Eye (tissue), 1 donor: Measurements from ENCODE around the gene CASS4.
"Not testable (repeated sequence)": the region's sequence is repeated elsewhere in the genome, so short reads cannot be mapped to it uniquely, and the experiment has no call there.

Experiments
- DNase-seq: peaks from one replicate; pipeline ENCODE4 v3.0.0-alpha.2; 2015

CASS4 gene

GRCh38 chr20:56411759-56412472 is at the start of gene CASS4:
Gene CASS4 (plus strand): TSS chr20:56412260. CDS start chr20:56412459, 199 bp downstream.
- no peak for DNase-seq

- DNase-seq, result no peak
Observed at GRCh38 chr20:56362833-56363413, 49.1 kb upstream of the CASS4 start.

- no peak for DNase-seq
Observed at GRCh38 chr20:56363491-56363890, 48.6 kb upstream of the CASS4 start.

- no peak for DNase-seq
Observed at GRCh38 chr20:56368351-56369134, 43.5 kb upstream of the CASS4 start.

- DNase-seq, result no peak
Observed at GRCh38 chr20:56369179-56369578, 42.9 kb upstream of the CASS4 start.

- DNase-seq, result no peak
Observed at GRCh38 chr20:56371977-56372376, 40.1 kb upstream of the CASS4 start.

- no peak for DNase-seq
Observed at GRCh38 chr20:56372850-56373249, 39.2 kb upstream of the CASS4 start.

- DNase-seq, result no peak
Observed at GRCh38 chr20:56373942-56374341, 38.1 kb upstream of the CASS4 start.

- no peak for DNase-seq
Observed at GRCh38 chr20:56376331-56376730, 35.7 kb upstream of the CASS4 start.

GRCh38 chr20:56378386-56378785 is 33.7 kb upstream of the CASS4 start:
- DNase-seq, result no peak

GRCh38 chr20:56380375-56380774 is 31.7 kb upstream of the CASS4 start:
- no peak for DNase-seq

- DNase-seq, result no peak
Observed at GRCh38 chr20:56381501-56381900, 30.6 kb upstream of the CASS4 start.

GRCh38 chr20:56382696-56383095 is 29.4 kb upstream of the CASS4 start:
- DNase-seq, result no peak

- DNase-seq, result no peak
Observed at GRCh38 chr20:56383334-56383733, 28.7 kb upstream of the CASS4 start.

- no peak for DNase-seq
Observed at GRCh38 chr20:56385130-56385529, 26.9 kb upstream of the CASS4 start.

- DNase-seq, result no peak
Observed at GRCh38 chr20:56386219-56386618, 25.8 kb upstream of the CASS4 start.

GRCh38 chr20:56388882-56389281 is 23.2 kb upstream of the CASS4 start:
- no peak for DNase-seq

GRCh38 chr20:56389807-56390206 is 22.3 kb upstream of the CASS4 start:
- no peak for DNase-seq

GRCh38 chr20:56390396-56390795 is 21.7 kb upstream of the CASS4 start:
- not testable (repeated sequence) for DNase-seq

- no peak for DNase-seq
Observed at GRCh38 chr20:56391037-56391436, 21.0 kb upstream of the CASS4 start.

GRCh38 chr20:56391596-56392131 is 20.4 kb upstream of the CASS4 start:
- DNase-seq, result peak; percentile 28

- peak; percentile 100 for DNase-seq
Observed at GRCh38 chr20:56392132-56392880, 19.8 kb upstream of the CASS4 start, which contains the start of the genes AURKA and CSTF1. Gene AURKA (minus strand): TSS chr20:56392215. CDS start chr20:56388197, 4,018 bp downstream. Gene CSTF1 (plus strand): TSS chr20:56392645. CDS start chr20:56395553, 2,908 bp downstream.
